ENCODE data around the gene FOXL2NB.
A peak's percentile ranks its signal among the peaks of the same experiment; 100 is the strongest.

DNA sequence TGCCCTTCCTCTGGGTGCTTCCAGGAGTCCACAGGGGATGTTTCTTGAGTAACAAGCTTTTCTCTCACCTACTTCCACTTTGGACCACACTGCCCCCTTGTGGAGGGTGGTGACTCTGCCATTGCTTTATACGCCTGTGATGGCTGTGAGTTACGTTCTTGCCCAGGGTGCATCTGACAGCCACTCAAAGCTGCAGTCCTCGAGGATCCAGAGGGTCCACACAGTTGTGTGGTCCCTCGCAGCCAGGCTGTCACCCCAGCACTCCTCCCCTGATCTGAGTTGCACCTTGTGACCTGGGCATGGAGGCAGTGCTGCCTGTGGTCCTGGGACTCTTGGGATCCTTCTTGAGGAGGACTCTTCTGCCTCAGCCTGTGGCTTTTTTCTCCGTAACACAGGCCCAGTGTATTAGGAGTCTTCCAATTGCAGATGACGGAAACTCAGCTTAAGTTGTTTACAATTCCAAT lies 23.5 kb upstream of the FOXL2NB start:
- TF ChIP-seq EZH2 (IDR thresholded peaks at IDR 0.05) (no peak), POLR2AphosphoS5 (IDR thresholded peaks at IDR 0.05; ENCODE audit: borderline replicate concordance, low read depth, low read length) (no peak), FOXP2 (optimal IDR thresholded peaks at IDR 0.05; ENCODE audit: control extremely low read depth, extremely low read length, insufficient read depth) (peak; percentile 36)

All from SK-N-MC (cell line).